ENCODE data around the gene AHDC1. TPM values are rescaled to one million over a fixed set of nuclear protein-coding genes. Genes with fewer than 3 reads are reported as not detected.

The AHDC1 gene
- polyA plus RNA-seq, 1 donor from 2014 or later = 5.3 TPM

- H3K4me2 ChIP-seq (ENCODE audit: low read length) = no peak overlapping the region
- no peaks in the 10 kb centered on the region for H3K27me3 ChIP-seq (ENCODE audit: insufficient read depth, low read depth, low read length)
- no peak overlapping the region for H3K27ac ChIP-seq (ENCODE audit: low read length)
- no peak overlapping the region for H3K4me3 ChIP-seq (ENCODE audit: low read length)
- no peaks in the 10 kb centered on the region for H3K9me2 ChIP-seq (ENCODE audit: insufficient read depth, low read length)
- H3K9ac ChIP-seq (ENCODE audit: low read length) = no peak overlapping the region
- H3K36me3 ChIP-seq (ENCODE audit: insufficient read depth, low read length) = no peaks in the 10 kb centered on the region
- H2AFZ ChIP-seq (ENCODE audit: low read depth, low read length) = no peak overlapping the region
- peaks cover 7% of the 10 kb centered on the region for H3K79me2 ChIP-seq (replicated peaks; ENCODE audit: insufficient read depth, low read length)
- no peaks in the 10 kb centered on the region for H4K20me1 ChIP-seq (ENCODE audit: insufficient read depth)
- TF ChIP-seq EZH2 (IDR thresholded peaks at IDR 0.05; ENCODE audit: borderline replicate concordance, insufficient read depth, low read length, poor library complexity, severe bottlenecking) (no peak), EP300 (conservative IDR thresholded peaks at IDR 0.05; ENCODE audit: poor library complexity, severe bottlenecking) (no peak), TAF1 (IDR thresholded peaks at IDR 0.05; ENCODE audit: low read depth) (no peak), CTCF (IDR thresholded peaks at IDR 0.05; ENCODE audit: poor library complexity, severe bottlenecking) (no peak), MXI1 (conservative IDR thresholded peaks at IDR 0.05; ENCODE audit: poor library complexity, severe bottlenecking) (no peak), REST (IDR thresholded peaks at IDR 0.05; ENCODE audit: borderline replicate concordance) (no peak), SMC3 (conservative IDR thresholded peaks at IDR 0.05; ENCODE audit: poor library complexity) (no peak), POLR2AphosphoS5 (IDR thresholded peaks at IDR 0.05) (no peak), RAD21 (conservative IDR thresholded peaks at IDR 0.05) (no peak)
- H3K9me3 ChIP-seq (ENCODE audit: low read length) = peaks cover 8% of the 10 kb centered on the region
- H3F3A ChIP-seq (ENCODE audit: insufficient read depth, low read length, poor library complexity, severe bottlenecking) = no peaks in the 10 kb centered on the region
These were observed 56.5 kb downstream of the AHDC1 start for GRCh38 chr1:27547220-27548116.

GRCh38 chr1:27545876-27546275 is 58.1 kb downstream of the AHDC1 start:
- H3K9me3 ChIP-seq (ENCODE audit: low read length) = peaks cover 8% of the 10 kb centered on the region
- no peaks in the 10 kb centered on the region for H4K20me1 ChIP-seq (ENCODE audit: insufficient read depth)
- no peaks in the 10 kb centered on the region for H3K27me3 ChIP-seq (ENCODE audit: insufficient read depth, low read depth, low read length)
- H3K4me2 ChIP-seq (ENCODE audit: low read length) = no peak overlapping the region
- peaks cover 7% of the 10 kb centered on the region for H3K79me2 ChIP-seq (replicated peaks; ENCODE audit: insufficient read depth, low read length)
- no peak overlapping the region for H3K9ac ChIP-seq (ENCODE audit: low read length)
- no peaks in the 10 kb centered on the region for H3K36me3 ChIP-seq (ENCODE audit: insufficient read depth, low read length)
- H2AFZ ChIP-seq (ENCODE audit: low read depth, low read length) = no peak overlapping the region
- no peaks in the 10 kb centered on the region for H3F3A ChIP-seq (ENCODE audit: insufficient read depth, low read length, poor library complexity, severe bottlenecking)
- H3K4me3 ChIP-seq (ENCODE audit: low read length) = no peak overlapping the region
- TF ChIP-seq TAF1 (IDR thresholded peaks at IDR 0.05; ENCODE audit: low read depth) (no peak), EP300 (conservative IDR thresholded peaks at IDR 0.05; ENCODE audit: poor library complexity, severe bottlenecking) (no peak)
- no peak overlapping the region for H3K27ac ChIP-seq (ENCODE audit: low read length)
- no peaks in the 10 kb centered on the region for H3K9me2 ChIP-seq (ENCODE audit: insufficient read depth, low read length)

Data from neural cell (in vitro differentiated cells).